Skin epidermis (tissue), 12 donors: Measurements from ENCODE around the gene SSH3.

Source experiments
- H3K27ac ChIP-seq, 21 experiments: fragments of 200-600 bp; sonication (generic) in 11 of 21; one replicate each; pipeline ENCODE4 v1.5.0; 2020; ENCODE audit warnings: mild to moderate bottlenecking in 3 of 21, inconsistent platforms in 2 of 21, moderate library complexity in 2 of 21
- H3K4me3 ChIP-seq, 7 experiments: fragments of 200-600 bp; sonication (generic) in 2 of 7; one replicate each; pipeline ENCODE4 v1.5.0; 2020; ENCODE audit warnings: inconsistent platforms in 2 of 7, mild to moderate bottlenecking in 2 of 7, moderate library complexity in 1 of 7

The SSH3 gene

DNA sequence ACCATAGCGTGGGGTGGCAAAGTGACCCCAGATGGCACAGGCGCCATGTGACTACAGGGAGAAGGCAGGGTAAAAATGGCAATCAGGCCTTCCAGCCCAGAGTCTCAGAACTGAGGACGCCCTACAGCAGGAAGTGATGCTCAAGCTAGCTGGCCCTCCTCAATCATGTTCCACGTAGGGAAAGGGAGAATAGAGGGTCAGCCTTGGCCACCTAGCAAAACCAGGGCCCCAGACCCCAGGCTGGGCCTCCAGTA is 15.2 kb upstream of the SSH3 start:
- Histone ChIP-seq H3K27ac (peak overlapping the region; percentile 36 to 100 (median 97)), H3K4me3 (peak overlapping the region; percentile 56 to 84 (median 74))

GRCh38 chr11:67288452-67289225 is 14.7 kb upstream of the SSH3 start:
- H3K4me3 ChIP-seq: peak overlapping the region; percentile 56 to 84 (median 74)
- peak overlapping the region; percentile 81 to 100 (median 97) for H3K27ac ChIP-seq

DNA sequence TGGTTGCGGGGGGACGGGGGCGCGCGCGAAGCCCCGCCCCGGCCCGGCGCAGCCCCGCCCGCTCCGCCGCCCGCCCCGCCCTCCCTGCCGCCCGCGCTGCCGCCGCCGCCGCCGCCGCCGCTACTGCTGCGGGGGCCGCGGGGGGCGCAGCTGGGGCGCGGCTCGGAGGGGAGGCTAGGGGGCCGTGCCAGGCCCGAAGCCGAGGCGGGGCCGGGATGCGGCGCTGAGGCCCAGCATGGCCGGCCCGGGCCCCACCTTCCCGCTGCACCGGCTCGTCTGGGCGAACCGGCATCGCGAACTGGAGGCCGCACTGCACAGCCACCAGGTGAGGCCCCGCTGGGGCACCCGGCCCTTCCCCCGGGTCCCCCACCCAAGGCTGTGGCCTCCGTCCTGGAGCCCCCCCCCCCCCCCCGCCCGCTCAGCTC is 14.1 kb upstream of the SSH3 start, which contains the start of gene ANKRD13D:
Gene ANKRD13D, plus strand, starts transcription at position 78 of the 425 bp plus-strand sequence. Its CDS starts 158 bp downstream, at position 236.
- peak within 1 kb of the TSS; percentile 56 to 84 (median 74) for H3K4me3 ChIP-seq
- peak within 1 kb of the TSS; percentile 81 to 100 (median 97) for H3K27ac ChIP-seq

- peak overlapping the region; percentile 62 to 100 (median 95) for H3K27ac ChIP-seq
Measured at GRCh38 chr11:67289651-67290479, 13.5 kb upstream of the SSH3 start.

DNA sequence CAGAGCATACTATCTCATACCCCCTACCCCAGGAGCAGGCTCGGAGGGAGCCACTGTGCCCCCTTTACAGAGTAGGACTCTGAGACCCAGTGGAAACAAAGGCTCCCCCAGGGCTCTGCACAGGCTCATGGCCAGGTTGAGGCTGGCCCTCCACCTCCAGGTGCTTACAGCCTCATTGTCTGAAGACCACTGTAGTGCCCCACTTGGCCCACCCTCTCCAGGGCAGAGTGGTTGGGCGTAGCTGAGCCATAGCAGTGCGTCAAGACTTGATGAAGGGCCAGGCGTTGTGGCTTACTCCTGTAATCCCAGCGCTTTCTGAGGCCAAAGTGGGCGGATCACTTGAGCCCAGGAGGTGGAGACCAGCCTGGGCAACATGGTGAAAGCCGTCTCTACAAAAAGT is 12.5 kb upstream of the SSH3 start:
- Histone ChIP-seq H3K4me3 (peak overlapping the region in 3 of 7 experiments; percentile 56 to 78 (median 60)), H3K27ac (peak overlapping the region in 17 of 21 experiments; percentile 15 to 100 (median 94))

More at GRCh38 chr11:67289651-67290479, 13.5 kb upstream of the SSH3 start:
- peak overlapping the region; percentile 56 to 84 (median 74) for H3K4me3 ChIP-seq

DNA sequence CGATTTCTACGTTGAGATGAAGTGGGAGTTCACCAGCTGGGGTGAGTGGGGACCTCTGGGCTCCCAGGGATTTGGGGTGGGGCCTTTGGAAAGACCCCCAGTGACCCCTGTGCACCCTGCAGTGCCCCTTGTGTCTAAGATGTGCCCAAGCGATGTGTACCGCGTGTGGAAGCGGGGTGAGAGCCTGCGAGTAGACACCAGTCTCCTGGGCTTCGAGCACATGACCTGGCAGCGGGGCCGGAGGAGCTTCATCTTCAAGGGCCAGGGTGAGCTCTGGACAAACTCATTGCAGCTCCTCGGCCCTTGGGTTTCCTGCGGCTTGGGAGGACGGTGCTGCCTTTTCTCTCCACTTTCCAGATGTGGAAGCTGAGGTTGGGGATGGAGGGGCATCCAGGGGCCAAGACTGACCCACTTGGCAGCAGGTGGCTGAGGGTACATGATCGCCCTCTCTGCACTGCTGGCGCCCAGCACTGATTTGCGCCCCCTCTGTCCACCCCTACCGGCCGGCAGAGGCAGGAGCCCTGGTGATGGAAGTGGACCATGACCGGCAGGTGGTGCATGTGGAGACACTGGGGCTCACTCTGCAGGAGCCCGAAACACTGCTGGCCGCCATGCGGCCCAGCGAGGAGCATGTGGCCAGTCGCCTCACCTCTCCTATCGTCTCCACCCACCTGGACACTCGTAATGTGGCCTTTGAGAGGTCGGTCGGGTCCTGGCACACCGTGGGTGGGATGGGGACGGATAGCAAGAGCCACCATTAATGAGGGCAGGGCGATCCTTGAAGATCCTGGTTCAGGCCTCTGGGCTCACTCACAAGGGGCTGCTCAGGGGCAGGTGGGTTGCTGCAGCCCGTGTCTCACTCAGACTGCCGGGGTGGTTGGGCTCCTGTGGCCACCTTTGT is 11.6 kb upstream of the SSH3 start:
- no peak overlapping the region for H3K4me3 ChIP-seq
- peak overlapping the region in 13 of 21 experiments; percentile 10 to 100 (median 74) for H3K27ac ChIP-seq

- H3K27ac ChIP-seq: peak overlapping the region in 11 of 21 experiments; percentile 16 to 100 (median 49)
- H3K4me3 ChIP-seq: no peak overlapping the region
Measured at GRCh38 chr11:67292671-67293070, 10.7 kb upstream of the SSH3 start.

GRCh38 chr11:67293090-67293489 is 10.2 kb upstream of the SSH3 start:
- Histone ChIP-seq H3K27ac (peak overlapping the region in 7 of 21 experiments; percentile 17 to 74 (median 47)), H3K4me3 (no peak overlapping the region)

DNA sequence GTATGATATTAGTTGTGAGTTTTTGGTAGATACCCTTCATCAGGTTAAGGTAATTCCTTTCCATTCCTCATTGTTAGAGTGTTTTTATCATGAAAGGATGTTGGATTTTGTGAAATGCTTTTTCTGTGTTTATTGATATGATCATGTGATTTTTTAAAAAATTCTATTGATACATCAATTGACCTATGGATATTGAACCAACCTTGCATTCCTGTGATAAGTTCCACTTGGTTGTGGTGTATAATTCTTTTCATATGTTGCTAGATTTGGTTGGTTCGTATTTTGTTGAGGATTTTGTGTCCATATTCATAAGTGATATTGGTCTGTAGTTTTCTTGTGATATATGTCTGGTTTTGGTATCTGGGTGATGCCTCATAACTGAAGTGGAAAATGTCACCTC is 7.5 kb upstream of the SSH3 start:
- no peak overlapping the region for H3K27ac ChIP-seq
- no peak overlapping the region for H3K4me3 ChIP-seq

- H3K4me3 ChIP-seq: no peak overlapping the region
- H3K27ac ChIP-seq: no peak overlapping the region
Measured at GRCh38 chr11:67298786-67299185, 4.5 kb upstream of the SSH3 start.

GRCh38 chr11:67299471-67300191 is 3.7 kb upstream of the SSH3 start:
- no peak overlapping the region for H3K4me3 ChIP-seq
- H3K27ac ChIP-seq: no peak overlapping the region

GRCh38 chr11:67300256-67300755 is 3.0 kb upstream of the SSH3 start:
- Histone ChIP-seq H3K27ac (peak overlapping the region in 2 of 21 experiments; percentile 21 to 40), H3K4me3 (no peak overlapping the region)

GRCh38 chr11:67300756-67301312 is 2.5 kb upstream of the SSH3 start:
- Histone ChIP-seq H3K27ac (peak overlapping the region in 1 of 21 experiments; percentile 40), H3K4me3 (no peak overlapping the region)

DNA sequence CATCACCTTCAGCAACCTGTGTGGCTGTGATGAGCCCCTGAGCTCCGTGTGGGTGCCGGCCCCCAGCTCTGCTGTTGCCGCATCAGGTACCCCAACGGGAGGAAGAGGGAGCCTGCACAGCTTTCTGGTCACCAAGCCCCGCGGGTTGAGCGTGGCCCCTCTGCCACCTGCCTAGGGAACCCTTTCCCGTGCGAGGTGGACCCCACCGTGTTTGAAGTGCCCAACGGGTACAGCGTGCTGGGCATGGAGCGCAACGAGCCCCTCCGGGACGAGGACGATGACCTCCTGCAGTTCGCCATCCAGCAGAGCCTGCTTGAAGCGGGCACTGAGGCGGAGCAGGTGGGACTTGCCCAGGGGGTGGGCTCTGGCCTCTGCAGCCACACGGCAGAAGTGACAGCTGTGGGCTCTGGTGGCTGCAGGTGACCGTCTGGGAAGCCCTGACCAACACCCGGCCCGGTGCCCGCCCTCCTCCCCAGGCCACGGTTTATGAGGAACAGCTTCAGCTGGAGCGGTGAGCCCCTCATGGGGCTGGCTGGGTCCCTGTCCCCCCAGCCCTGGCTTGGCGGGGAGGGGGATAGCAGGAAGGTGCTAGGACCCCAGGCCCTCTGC is 1.9 kb upstream of the SSH3 start:
- no peak overlapping the region for H3K4me3 ChIP-seq
- H3K27ac ChIP-seq: peak overlapping the region in 11 of 21 experiments; percentile 58 to 97 (median 94)

- Histone ChIP-seq H3K27ac (peak overlapping the region in 16 of 21 experiments; percentile 85 to 99 (median 95)), H3K4me3 (peak overlapping the region in 4 of 7 experiments; percentile 69 to 98 (median 82))
Measured at GRCh38 chr11:67301951-67302516, 1.3 kb upstream of the SSH3 start.

GRCh38 chr11:67302571-67303131 is 679 bp upstream of the SSH3 start:
- Histone ChIP-seq H3K27ac (peak overlapping the region; percentile 13 to 99 (median 94)), H3K4me3 (peak overlapping the region; percentile 64 to 98 (median 76))

GRCh38 chr11:67303835-67304411 is 593 bp downstream of the SSH3 start:
- Histone ChIP-seq H3K4me3 (peak overlapping the region; percentile 64 to 98 (median 76)), H3K27ac (peak overlapping the region; percentile 71 to 99 (median 94))
